SK-N-SH treated with all-trans-retinoic acid at 6 μM for 48 hours (cell line): Measurements from ENCODE around the gene B9D1.

Experiments
- ATAC-seq: fragments of 200-7000 bp; cut with Tn5 transposase; 3 replicates; pipeline ENCODE4 v1.9.1; 2020; ENCODE audit warnings: mild to moderate bottlenecking, moderate library complexity
- ARNTL ChIP-seq: fragments of 450-650 bp; formaldehyde crosslinking; IDR thresholded peaks from 2 replicates; pipeline ENCODE4 v1.5.0; 2020; ENCODE audit warnings: low read depth, mild to moderate bottlenecking, moderate library complexity, borderline replicate concordance
- BACH2 ChIP-seq: fragments of 250-450 bp; sonication (Bioruptor Pico); IDR thresholded peaks from 2 replicates; pipeline ENCODE4 v1.9.0; 2021; ENCODE audit warnings: mild to moderate bottlenecking, borderline replicate concordance
- CREB5 ChIP-seq: fragments of 250-450 bp; sonication (Bioruptor Pico); IDR thresholded peaks from 2 replicates; pipeline ENCODE4 v1.5.1; 2020; ENCODE audit warnings: low read depth, mild to moderate bottlenecking, moderate library complexity
- CSDC2 ChIP-seq: fragments of 250-450 bp; sonication (Bioruptor Pico); IDR thresholded peaks from 2 replicates; pipeline ENCODE4 v1.5.0; 2020; ENCODE audit warnings: mild to moderate bottlenecking, moderate library complexity
- CSRNP3 ChIP-seq: fragments of 250-450 bp; sonication (Bioruptor Pico); IDR thresholded peaks from 2 replicates; pipeline ENCODE4 v1.5.1; 2021; ENCODE audit warnings: mild to moderate bottlenecking, moderate library complexity
- ESRRG ChIP-seq: fragments of 250-450 bp; sonication (Bioruptor Pico); IDR thresholded peaks from 2 replicates; pipeline ENCODE4 v1.6.1; 2021; ENCODE audit warnings: mild to moderate bottlenecking
- GLIS3 ChIP-seq: fragments of 250-450 bp; sonication (Bioruptor Pico); IDR thresholded peaks from 2 replicates; pipeline ENCODE4 v1.5.0; 2020; ENCODE audit warnings: mild to moderate bottlenecking, moderate library complexity
- ISL1 ChIP-seq: fragments of 250-450 bp; sonication (Bioruptor Pico); IDR thresholded peaks from 2 replicates; pipeline ENCODE4 v2.1.2; 2022; ENCODE audit warnings: mild to moderate bottlenecking, moderate library complexity
- OSR1 ChIP-seq: fragments of 250-450 bp; sonication (Bioruptor Pico); IDR thresholded peaks from 2 replicates; pipeline ENCODE4 v1.8.0; 2022; ENCODE audit warnings: moderate library complexity, mild to moderate bottlenecking, inconsistent platforms
- PATZ1 ChIP-seq: fragments of 250-450 bp; sonication (Bioruptor Pico); IDR thresholded peaks from 2 replicates; pipeline ENCODE4 v1.8.0; 2020; ENCODE audit warnings: mild to moderate bottlenecking, moderate library complexity, borderline replicate concordance
- PPARA ChIP-seq: fragments of 250-450 bp; sonication (Bioruptor Pico); IDR thresholded peaks from 2 replicates; pipeline ENCODE4 v1.5.0; 2020; ENCODE audit warnings: mild to moderate bottlenecking, borderline replicate concordance
- RARB ChIP-seq: fragments of 250-450 bp; sonication (Bioruptor Pico); IDR thresholded peaks from 2 replicates; pipeline ENCODE4 v1.8.0; 2021; ENCODE audit warnings: mild to moderate bottlenecking, moderate library complexity
- SNAI2 ChIP-seq: fragments of 250-450 bp; sonication (Bioruptor Pico); IDR thresholded peaks from 2 replicates; pipeline ENCODE4 v1.5.0; 2020; ENCODE audit warnings: mild to moderate bottlenecking, moderate library complexity
- TCF4 ChIP-seq: fragments of 250-450 bp; sonication (Bioruptor Pico); IDR thresholded peaks from 2 replicates; pipeline ENCODE4 v1.8.0; 2021; ENCODE audit warnings: mild to moderate bottlenecking, moderate library complexity, borderline replicate concordance
- TOX ChIP-seq: fragments of 250-450 bp; sonication (Bioruptor Pico); IDR thresholded peaks from 2 replicates; pipeline ENCODE4 v1.8.0; 2021; ENCODE audit warnings: mild to moderate bottlenecking, moderate library complexity, borderline replicate concordance
- TSHZ2 ChIP-seq: fragments of 250-450 bp; sonication (Bioruptor Pico); IDR thresholded peaks from 2 replicates; pipeline ENCODE4 v1.5.0; 2020; ENCODE audit warnings: mild to moderate bottlenecking, moderate library complexity
- ZC3H10 ChIP-seq: fragments of 250-450 bp; sonication (Bioruptor Pico); IDR thresholded peaks from 2 replicates; pipeline ENCODE4 v1.5.1; 2021; ENCODE audit warnings: mild to moderate bottlenecking, moderate library complexity
- ZFP3 ChIP-seq: fragments of 250-450 bp; sonication (Bioruptor Pico); IDR thresholded peaks from 2 replicates; pipeline ENCODE4 v1.5.0; 2020; ENCODE audit warnings: mild to moderate bottlenecking, moderate library complexity
- ZNF70 ChIP-seq: fragments of 450-650 bp; formaldehyde crosslinking; IDR thresholded peaks from 2 replicates; pipeline ENCODE4 v1.5.0; 2020; ENCODE audit warnings: mild to moderate bottlenecking, moderate library complexity
- ZNF8 ChIP-seq: fragments of 450-650 bp; formaldehyde crosslinking; IDR thresholded peaks from 2 replicates; pipeline ENCODE4 v1.5.0; 2020; ENCODE audit warnings: mild to moderate bottlenecking, moderate library complexity

The B9D1 gene

GRCh38 chr17:19364699-19365498 lies 2.4 kb upstream of the B9D1 start:
- no peak for ATAC-seq
- no peak for TF ChIP-seq PPARA (CRISPR knock-in tag)
- no peak for TF ChIP-seq CSDC2

GRCh38 chr17:19363460-19364035 lies 1.0 kb upstream of the B9D1 start:
- no peak for TF ChIP-seq SNAI2 (CRISPR knock-in tag)
- ATAC-seq, result no peak

- TF ChIP-seq CSRNP3 (CRISPR knock-in tag), result no peak
- no peak for TF ChIP-seq OSR1 (CRISPR knock-in tag)
- no peak for TF ChIP-seq RARB (CRISPR knock-in tag)
- TF ChIP-seq ZNF70 (CRISPR knock-in tag), result no peak
- TF ChIP-seq ESRRG (CRISPR knock-in tag), result no peak
- no peak for TF ChIP-seq ARNTL (CRISPR knock-in tag)
- no peak for ATAC-seq
Measured at GRCh38 chr17:19363114-19363438, 553 bp upstream of the B9D1 start.

- ATAC-seq, result no peak
- no peak for TF ChIP-seq ISL1 (CRISPR knock-in tag)
- TF ChIP-seq RARB (CRISPR knock-in tag), result no peak
- TF ChIP-seq TSHZ2, result no peak
- TF ChIP-seq ESRRG (CRISPR knock-in tag), result no peak
- TF ChIP-seq CSDC2, result no peak
- TF ChIP-seq TOX (CRISPR knock-in tag), result no peak
- TF ChIP-seq TCF4 (CRISPR knock-in tag), result no peak
- no peak for TF ChIP-seq PATZ1 (CRISPR knock-in tag)
- TF ChIP-seq PPARA (CRISPR knock-in tag), result no peak
- TF ChIP-seq GLIS3 (CRISPR knock-in tag), result no peak
- TF ChIP-seq ZC3H10 (CRISPR knock-in tag), result no peak
- no peak for TF ChIP-seq ZNF8 (CRISPR knock-in tag)
- TF ChIP-seq CREB5 (CRISPR knock-in tag), result no peak
- no peak for TF ChIP-seq BACH2 (CRISPR knock-in tag)
- no peak for TF ChIP-seq ARNTL (CRISPR knock-in tag)
- TF ChIP-seq ZFP3, result no peak
Measured at GRCh38 chr17:19361944-19362276, 613 bp downstream of the B9D1 start.

GRCh38 chr17:19361326-19361725 lies 1.2 kb downstream of the B9D1 start:
- no peak for TF ChIP-seq PATZ1 (CRISPR knock-in tag)
- TF ChIP-seq RARB (CRISPR knock-in tag), result no peak
- no peak for TF ChIP-seq ZC3H10 (CRISPR knock-in tag)
- no peak for TF ChIP-seq ZNF70 (CRISPR knock-in tag)
- no peak for TF ChIP-seq ARNTL (CRISPR knock-in tag)
- no peak for TF ChIP-seq CSRNP3 (CRISPR knock-in tag)
- ATAC-seq, result no peak
